Eye (tissue), 1 donor: ENCODE data around the gene DHPS.
A peak's percentile ranks its signal among the peaks of the same experiment; 100 is the strongest.

Experiments used
- DNase-seq: peaks from one replicate; pipeline ENCODE4 v3.0.0-alpha.2; 2015

The DHPS gene

DNA sequence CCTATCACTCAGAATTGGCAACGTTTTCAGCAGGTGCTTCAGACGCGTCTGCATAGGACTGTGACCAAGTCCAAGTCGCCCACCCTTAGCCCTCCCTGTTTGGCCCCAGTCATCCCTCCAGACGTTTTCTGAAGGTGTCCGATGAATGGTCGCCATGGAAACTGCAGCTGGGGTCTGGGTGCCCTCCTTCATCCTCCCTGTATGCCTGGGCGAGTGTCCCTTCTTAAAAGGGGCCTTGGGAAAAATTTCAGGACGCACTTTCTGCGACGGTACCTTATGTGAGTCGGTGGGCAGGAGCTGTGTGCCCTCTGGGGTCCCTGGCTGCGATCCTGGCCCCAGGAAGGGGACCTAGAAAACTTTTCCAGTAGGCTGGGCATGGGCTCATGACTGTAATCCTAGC lies 40.2 kb downstream of the DHPS start:
- DNase-seq: no peak

DNA sequence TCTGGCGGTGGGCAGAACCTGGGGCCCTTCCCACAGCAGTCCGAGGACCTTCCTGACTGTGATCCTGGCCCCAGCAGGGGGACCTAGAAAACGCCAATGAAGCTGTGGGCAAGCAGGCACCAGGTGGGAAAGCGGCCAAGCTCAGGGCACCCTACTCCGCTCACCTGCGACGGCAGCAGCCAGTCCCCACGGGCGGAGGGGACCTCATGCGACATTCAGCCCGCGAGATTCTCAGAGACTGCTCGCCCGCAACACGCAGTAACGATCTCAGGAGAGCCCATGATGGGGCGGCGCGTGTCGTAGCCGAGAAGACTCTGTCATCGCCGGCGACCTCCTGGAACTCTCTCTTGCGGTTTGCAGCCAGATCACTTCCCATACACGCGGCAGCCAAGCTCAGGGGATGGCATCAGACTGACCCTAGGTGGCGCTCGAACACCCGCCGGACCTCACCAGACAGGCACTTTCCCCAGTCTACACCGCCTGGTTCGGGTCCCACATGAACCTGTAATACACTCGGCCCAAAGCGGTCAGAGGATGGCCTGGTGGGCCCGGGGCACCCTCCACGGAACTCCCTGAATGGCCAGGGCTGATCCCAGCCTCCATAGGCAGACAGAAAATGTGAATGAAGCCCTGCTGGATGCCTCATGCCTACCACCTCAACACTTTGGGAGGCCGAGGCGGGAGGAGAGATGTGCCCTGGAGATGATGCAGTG lies 41.6 kb downstream of the DHPS start:
- DNase-seq: peak; percentile 89

DNA sequence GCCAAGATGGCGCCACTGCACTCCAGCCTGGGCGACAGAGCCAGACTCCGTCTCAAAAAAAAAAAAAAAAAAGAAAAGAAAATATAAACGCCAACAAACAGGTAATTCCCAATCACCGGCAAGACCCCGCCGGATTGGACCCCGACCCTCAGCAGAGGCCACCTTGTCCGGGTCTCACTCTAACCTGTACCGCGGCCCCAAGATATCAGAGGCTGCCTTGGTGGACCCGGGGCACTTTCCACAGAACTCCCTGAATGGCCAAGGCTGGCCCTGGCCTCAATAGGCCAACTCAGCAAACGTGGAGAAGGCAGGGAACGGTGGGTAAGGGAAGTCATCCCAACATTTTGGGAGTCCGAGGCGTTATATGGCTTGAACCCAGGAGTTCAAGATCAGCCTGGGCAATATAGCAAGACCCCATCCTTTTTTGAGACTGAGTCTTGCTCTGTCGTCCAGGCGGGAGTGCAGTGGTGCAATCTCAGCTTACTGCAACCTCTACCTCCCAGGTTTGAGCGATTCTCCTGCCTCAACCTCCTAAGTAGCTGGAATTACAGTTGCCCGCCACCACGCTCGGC lies 43.0 kb downstream of the DHPS start:
- no peak for DNase-seq

DNA sequence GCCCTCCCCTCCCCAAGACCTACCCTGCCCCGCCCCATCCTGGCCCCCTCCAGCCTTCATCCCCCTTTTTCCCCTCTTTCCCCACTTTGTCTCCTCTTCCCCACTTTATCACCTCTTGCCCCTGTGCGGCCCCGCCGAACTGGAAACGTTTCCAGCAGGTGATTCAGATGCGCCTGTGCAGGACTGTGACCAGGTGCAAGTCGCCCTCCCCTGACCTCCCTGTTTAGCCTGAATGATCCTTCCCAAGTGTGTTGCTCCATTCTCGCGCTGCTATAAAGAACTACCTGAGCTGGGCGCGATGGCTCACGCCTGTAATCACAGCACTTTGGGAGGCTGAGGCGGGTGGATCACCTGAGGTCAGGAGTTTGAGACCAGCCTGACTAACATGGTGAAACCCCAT lies 45.0 kb downstream of the DHPS start:
- no peak for DNase-seq

DNA sequence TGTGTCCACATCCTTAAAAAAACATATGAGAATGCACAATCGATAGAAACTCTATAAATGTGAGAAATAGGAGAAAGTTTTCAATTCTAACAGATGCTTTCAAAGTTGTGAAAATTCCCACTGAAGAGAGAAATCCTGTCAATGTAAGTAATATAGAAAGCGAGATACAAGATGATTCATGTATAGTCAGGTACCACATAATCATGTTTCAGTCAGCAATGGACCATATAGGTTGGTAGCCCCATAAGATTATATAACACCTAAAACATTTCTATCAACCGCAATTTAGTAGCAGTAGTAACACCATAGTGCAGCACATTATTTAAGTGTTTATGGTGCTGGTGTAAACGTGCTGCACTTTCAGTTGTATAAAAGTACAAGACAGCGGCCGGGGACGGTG lies 52.5 kb downstream of the DHPS start:
- DNase-seq: no peak

DNA sequence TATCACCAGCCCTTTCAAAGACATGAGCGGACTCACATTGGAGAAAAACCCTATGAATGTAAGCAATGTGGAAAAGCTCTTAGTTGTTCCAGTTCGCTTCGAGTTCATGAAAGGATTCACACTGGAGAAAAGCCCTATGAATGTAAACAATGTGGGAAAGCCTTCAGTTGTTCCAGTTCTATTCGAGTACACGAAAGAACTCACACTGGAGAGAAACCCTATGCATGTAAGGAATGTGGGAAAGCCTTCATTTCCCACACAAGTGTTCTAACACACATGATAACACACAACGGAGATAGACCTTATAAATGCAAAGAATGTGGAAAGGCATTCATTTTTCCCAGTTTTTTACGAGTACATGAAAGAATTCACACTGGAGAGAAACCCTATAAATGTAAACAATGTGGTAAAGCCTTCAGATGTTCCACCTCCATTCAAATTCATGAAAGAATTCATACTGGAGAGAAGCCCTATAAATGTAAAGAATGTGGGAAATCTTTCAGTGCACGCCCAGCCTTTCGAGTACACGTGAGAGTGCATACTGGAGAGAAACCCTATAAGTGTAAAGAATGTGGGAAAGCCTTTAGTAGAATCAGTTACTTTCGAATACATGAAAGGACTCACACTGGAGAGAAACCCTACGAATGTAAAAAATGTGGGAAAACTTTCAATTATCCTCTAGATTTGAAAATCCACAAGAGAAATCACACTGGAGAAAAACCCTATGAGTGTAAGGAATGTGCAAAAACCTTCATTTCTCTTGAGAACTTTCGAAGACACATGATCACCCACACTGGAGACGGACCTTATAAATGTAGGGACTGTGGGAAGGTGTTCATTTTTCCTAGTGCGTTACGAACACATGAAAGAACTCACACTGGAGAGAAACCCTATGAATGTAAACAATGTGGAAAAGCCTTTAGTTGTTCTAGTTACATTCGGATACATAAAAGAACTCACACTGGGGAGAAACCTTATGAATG lies 53.3 kb downstream of the DHPS start:
- no peak for DNase-seq

DNA sequence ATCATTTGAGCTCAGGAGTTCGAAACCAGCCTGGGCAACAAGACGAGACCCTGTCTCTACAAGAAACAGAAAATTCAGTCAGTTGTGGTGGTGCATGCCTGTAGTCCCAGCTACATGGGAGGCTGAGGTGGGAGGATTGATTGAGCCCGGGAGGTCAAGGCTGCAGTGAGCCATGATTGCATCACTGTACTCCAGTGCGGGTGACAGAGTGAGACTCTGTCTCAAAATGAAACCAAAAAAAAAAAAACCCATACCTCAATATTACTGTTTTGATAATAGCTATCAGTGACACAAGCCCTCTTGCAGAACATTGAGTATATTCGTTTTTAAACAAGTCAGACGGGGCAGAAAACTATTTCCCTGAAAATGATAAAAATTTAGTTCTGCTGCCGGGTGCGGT lies 54.7 kb downstream of the DHPS start:
- DNase-seq: no peak
